HG02798 (cell line): ENCODE data around the gene GPX1.

Experiments used
- ATAC-seq: cut with Tn5 transposase; IDR thresholded peaks from one replicate; pipeline ENCODE4 v1.9.1; 2021; ENCODE audit warnings: mild to moderate bottlenecking; ENCODE audit not compliant: unreplicated experiment, poor library complexity

Gene GPX1

DNA sequence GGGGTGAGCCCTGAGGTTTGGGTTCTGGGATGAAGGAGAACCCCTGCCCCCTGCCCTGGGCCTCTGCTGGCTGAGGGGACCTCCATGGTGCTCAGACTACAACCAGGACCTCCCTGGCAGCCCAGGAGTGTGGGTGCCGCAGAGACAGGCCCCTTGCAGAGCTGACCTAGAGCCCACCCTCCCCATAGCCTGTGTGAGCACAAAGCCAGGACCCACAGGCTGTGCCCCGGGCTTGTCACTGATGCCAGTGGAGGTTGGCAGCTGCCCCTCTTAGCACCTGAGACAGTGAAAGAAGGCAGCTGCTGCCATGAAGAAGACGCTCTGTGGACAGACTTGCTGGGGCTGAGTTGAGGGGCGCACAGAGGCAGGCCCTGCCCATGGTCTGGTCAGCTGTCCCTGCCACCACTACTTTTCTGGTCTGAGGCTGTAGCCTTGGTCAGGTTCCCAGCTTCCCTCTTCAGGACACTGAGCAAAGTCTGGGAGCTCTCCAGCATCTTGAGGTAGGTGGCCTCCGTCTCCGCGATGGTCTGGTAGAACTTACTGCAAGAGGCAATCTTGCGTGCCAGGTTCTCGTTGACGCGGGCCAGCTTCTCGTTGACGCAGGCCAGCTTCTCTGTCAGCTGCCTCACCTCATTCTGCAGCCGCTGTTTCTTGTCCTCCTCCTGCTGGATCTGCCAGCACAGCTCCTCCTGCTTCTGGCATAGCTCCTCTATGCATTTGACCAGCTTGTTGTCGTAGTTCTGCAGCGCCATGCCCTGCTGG is 41.3 kb downstream of the GPX1 start:
- ATAC-seq, result no peak

DNA sequence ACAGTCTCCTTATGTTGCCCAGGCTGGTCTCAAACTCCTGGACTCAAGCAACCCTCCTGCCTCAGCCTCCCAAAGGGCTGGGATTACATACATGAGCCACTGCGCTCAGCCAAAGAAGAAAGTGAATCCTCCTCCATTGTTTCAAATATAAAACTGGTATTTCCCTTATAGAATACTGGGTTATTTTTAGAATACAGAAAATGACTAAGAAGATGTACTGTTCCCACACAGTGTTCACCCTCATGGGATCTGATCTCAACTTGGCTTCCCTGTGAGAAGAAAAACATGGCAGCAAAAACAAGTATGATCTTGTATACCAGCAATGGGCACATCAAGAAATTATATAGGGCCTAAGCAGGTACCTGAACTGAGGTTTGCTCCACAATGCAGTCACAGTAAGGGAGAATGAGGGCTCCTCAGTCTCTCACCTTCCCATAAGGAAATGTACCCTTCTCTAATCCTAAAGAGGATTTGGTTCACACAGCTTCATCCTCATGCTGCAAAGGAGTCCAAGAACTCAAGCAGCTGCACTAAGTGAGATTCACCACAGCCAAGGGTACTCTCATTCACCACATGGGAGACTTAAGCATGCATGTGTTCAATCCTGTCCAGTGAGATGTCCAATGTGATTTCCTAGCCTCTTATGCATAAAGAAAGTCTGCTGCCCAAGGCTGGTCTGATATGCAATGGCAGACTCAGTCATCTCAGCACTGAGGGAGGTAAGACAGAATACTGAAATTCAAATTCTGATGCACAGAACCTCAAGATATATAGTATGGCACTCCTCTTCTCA is 44.1 kb downstream of the GPX1 start:
- ATAC-seq, result no peak

DNA sequence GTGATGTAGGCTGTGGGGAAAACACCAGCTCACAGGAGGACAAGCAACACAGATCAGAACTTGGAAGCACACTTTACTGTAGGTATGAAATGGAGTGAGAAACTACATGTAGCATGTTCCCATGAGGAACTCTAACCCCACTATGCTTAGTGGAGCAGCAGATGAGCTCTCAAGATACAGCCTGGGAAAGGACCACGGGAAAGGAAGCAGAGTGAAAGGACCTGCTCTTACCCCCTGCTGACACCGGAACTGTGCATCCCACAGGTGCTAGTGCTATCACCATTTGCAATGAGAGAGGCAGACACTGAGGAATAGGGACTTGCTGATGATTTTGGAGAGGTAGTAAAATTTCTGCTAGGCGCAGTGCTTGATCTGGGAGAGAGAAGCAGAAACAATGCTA is 46.9 kb downstream of the GPX1 start:
- ATAC-seq, result no peak

DNA sequence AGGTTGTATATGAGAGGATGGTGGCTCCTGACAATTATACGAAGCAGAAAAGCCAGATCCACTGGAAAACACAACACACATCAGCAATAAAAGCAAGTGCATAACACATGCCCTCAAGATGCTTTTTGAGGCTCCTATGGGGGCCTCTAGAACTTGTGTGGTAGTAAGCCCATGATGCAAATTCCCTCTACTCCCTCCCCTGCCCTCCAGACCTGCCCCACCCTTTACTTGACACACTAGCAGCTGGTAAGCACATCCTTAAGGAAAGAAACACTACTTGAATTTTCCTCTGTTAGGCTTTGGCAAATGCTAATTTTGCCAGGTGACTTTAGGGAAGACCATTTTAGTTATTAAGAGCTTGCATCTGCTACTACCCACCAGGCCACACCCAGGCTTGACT is 47.5 kb downstream of the GPX1 start:
- no peak for ATAC-seq
